Astrocyte of the cerebellum (primary cell): Measurements from ENCODE around the gene ZKSCAN3.

Experiments
- DNase-seq: peaks from one replicate; pipeline ENCODE4 v3.0.0-alpha.2; 2011; ENCODE audit warnings: low read depth
- H3K4me3 ChIP-seq: 2 replicates; pipeline ENCODE4 v1.5.1; 2011; ENCODE audit warnings: mild to moderate bottlenecking, low read depth, low read length, moderate library complexity
- in situ Hi-C: cut with HindIII; loops from 2 replicates; pipeline ENCODE4 v1.10.0; 2017; ENCODE audit warnings: low sequenced_read_pairs
- TF ChIP-seq, protein P1 (sequence below): IDR thresholded peaks from 2 replicates; pipeline ENCODE4 v1.5.1; 2012; ENCODE audit warnings: low read length, low read depth, moderate library complexity, mild to moderate bottlenecking; ENCODE audit errors: missing control alignments

The ZKSCAN3 gene

GRCh38 chr6:28371706-28372451 lies 22.1 kb downstream of the ZKSCAN3 start:
- DNase-seq = no peak
- in situ Hi-C loops = no loop called here
- TF ChIP-seq, protein P1, sequence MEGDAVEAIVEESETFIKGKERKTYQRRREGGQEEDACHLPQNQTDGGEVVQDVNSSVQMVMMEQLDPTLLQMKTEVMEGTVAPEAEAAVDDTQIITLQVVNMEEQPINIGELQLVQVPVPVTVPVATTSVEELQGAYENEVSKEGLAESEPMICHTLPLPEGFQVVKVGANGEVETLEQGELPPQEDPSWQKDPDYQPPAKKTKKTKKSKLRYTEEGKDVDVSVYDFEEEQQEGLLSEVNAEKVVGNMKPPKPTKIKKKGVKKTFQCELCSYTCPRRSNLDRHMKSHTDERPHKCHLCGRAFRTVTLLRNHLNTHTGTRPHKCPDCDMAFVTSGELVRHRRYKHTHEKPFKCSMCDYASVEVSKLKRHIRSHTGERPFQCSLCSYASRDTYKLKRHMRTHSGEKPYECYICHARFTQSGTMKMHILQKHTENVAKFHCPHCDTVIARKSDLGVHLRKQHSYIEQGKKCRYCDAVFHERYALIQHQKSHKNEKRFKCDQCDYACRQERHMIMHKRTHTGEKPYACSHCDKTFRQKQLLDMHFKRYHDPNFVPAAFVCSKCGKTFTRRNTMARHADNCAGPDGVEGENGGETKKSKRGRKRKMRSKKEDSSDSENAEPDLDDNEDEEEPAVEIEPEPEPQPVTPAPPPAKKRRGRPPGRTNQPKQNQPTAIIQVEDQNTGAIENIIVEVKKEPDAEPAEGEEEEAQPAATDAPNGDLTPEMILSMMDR = no peak
- H3K4me3 ChIP-seq = no peak overlapping the region

DNA sequence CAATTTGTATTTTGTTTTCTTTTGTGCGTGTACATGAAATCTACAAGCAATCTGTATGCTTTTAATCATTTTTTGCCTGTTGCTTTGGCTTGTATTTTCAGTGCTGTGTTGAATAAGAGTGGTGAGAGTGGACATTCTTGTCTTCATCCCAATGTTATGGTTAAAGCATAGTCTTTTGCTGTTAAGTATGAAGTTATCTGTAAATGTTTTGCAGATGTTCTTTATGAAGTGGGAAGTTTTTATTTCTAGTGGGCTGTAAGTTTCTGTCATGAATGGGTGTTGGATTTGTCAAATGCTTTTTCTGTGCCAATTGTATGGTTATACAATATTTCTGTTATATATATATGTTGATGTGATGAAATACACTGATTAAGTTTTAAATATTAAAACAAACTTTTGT lies 24.2 kb downstream of the ZKSCAN3 start:
- TF ChIP-seq, protein P1 = no peak

DNA sequence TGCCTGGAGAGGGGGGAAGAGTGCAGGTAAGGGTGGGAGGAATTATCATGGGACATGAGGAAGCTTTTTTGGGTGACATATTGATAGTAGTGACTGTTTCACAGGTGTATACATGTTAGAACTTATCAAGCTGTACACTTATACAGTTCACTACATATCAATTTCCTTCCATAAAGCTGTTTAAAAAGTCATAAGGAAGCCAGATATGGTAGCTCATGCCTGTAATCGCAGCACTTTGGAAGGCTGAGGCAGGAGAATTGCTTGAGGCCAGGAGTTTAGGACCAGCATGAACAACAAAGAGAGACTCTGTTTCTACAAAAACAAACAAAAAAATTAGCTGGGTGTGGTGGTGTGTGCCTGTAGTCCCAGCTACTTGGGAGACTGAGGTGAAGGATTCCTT lies 28.1 kb downstream of the ZKSCAN3 start:
- in situ Hi-C loops = no loop called here
- H3K4me3 ChIP-seq = no peak overlapping the region
- DNase-seq = no peak
- TF ChIP-seq, protein P1 = no peak

More for the DNA sequence above, 24.2 kb downstream of the ZKSCAN3 start:
- DNase-seq = no peak
- in situ Hi-C loops = no loop called here
- no peak overlapping the region for H3K4me3 ChIP-seq

- no peak overlapping the region for H3K4me3 ChIP-seq
- DNase-seq = no peak
- in situ Hi-C loops = no loop called here
- TF ChIP-seq, protein P1 = no peak
These were observed 28.9 kb downstream of the ZKSCAN3 start for GRCh38 chr6:28378644-28379043.

GRCh38 chr6:28380381-28380780 lies 30.6 kb downstream of the ZKSCAN3 start:
- DNase-seq = no peak
- H3K4me3 ChIP-seq = no peak overlapping the region
- in situ Hi-C loops = loop anchor here (5.0 kb wide), 1 partner anchor 238 kb away; the partner anchor contains the start of gene ZKSCAN8
- TF ChIP-seq, protein P1 = no peak

DNA sequence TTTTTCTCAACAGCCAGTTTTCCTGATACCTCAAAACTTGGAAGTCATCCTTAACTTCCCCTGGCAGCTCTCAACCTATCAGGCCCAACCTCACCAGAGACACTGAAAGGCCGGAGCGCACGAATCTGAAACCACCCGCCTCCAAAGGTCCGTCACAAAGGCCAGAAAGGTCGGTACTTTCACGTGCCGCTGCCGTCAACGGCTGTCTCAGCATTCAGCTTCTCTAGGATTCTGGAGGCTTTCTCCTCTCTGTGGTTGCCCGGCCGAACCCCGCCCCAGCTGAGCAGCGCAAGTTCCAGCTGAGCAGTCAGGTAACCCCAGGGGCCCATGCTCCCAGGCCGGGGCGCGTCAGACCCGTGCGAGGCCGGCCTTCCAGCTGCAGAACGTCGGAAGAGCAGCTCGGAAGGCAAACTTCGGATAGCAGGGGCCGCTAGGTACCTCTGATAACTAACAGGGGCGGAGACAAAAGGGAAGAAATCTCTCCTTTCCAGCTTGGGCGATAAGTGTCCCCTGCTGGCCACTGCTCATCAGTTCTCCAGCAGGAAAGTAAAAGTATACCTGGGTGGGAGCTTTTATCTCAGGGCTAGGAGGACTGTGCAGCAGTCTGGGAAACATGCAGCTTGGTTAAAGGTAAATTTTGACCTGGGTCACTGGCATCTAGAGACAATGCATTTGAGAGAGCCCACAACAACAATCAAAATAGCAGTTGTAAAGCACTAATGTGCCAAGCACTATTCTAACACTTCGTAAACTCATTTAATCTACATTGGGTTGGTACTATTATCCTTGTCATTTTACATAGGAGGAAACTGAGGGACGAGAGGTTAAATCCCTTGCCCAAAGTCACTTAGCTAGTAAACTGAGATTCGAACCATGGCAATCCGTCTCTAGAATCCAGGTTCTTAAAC lies 33.7 kb downstream of the ZKSCAN3 start:
- TF ChIP-seq, protein P1 = peak; percentile 59
- H3K4me3 ChIP-seq = peak overlapping the region; percentile 43
- peak; percentile 43 for DNase-seq
- in situ Hi-C loops = loop anchor here (5.0 kb wide), 1 partner anchor 241 kb away; the partner anchor contains the start of gene ZKSCAN8
